Stimulated activated CD8-positive, alpha-beta memory T cell treated with anti-CD3 and anti-CD28 coated beads, Interleukin-7, amount 100 ng/mL, for 48 hours (primary cell): Measurements from ENCODE around the gene TMEM53.

Experiments
- DNase-seq, 2 donors: peaks; one replicate each; pipeline ENCODE4 v3.0.0-alpha.2; 2020; ENCODE audit warnings: low read depth in 1 of 2; ENCODE audit errors: extremely low read depth in 1 of 2

Gene TMEM53

GRCh38 chr1:44648529-44649250, 25.6 kb downstream of the TMEM53 start:
- DNase-seq = no peak

GRCh38 chr1:44647896-44648295, 26.4 kb downstream of the TMEM53 start:
- DNase-seq = no peak

GRCh38 chr1:44646261-44647110, 27.8 kb downstream of the TMEM53 start:
- no peak for DNase-seq

- no peak for DNase-seq
Observed at GRCh38 chr1:44645476-44646244, 28.6 kb downstream of the TMEM53 start.

- DNase-seq = no peak
Observed at GRCh38 chr1:44644806-44645205, 29.5 kb downstream of the TMEM53 start.

- no peak for DNase-seq
Observed at GRCh38 chr1:44643721-44644334, 30.5 kb downstream of the TMEM53 start.

GRCh38 chr1:44642925-44643324, 31.4 kb downstream of the TMEM53 start:
- no peak for DNase-seq

GRCh38 chr1:44642255-44642654, 32.0 kb downstream of the TMEM53 start:
- no peak for DNase-seq

- DNase-seq = no peak
Observed at GRCh38 chr1:44641126-44642102, 32.9 kb downstream of the TMEM53 start.

GRCh38 chr1:44640200-44640853, 34.0 kb downstream of the TMEM53 start:
- no peak for DNase-seq

- DNase-seq = no peak
Observed at GRCh38 chr1:44637702-44638411, 36.4 kb downstream of the TMEM53 start.

GRCh38 chr1:44636688-44637598, 37.3 kb downstream of the TMEM53 start:
- DNase-seq = no peak

- DNase-seq = no peak
Observed at GRCh38 chr1:44636083-44636687, 38.1 kb downstream of the TMEM53 start.

GRCh38 chr1:44635439-44635838, 38.8 kb downstream of the TMEM53 start:
- DNase-seq = no peak

GRCh38 chr1:44634606-44635189, 39.6 kb downstream of the TMEM53 start:
- DNase-seq = no peak

GRCh38 chr1:44632598-44632997, 41.7 kb downstream of the TMEM53 start:
- DNase-seq = no peak
